ENCODE results near the gene ANKZF1.
"Not testable (repeated sequence)": the region's sequence is repeated elsewhere in the genome, so short reads cannot be mapped to it uniquely, and the experiment has no call there.

Gene ANKZF1

DNA sequence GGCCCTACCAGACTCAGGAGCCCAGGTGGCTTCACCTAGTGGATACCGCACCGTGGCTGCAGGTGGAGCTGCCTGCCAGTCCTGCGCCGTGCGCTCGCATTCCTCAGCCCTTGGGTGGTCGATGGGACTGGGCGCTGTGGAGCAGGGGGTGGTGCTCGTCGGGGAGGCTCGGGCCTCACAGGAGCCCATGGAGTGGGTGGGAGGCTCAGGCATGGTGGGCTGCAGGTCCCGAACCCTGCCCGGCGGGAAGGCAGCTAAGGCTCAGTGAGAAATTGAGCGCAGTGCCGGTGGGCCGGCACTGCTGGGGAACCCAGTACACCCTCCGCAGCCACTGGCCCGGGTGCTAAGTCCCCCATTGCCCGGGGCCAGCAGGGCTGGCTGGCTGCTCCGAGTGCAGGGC is 28.3 kb upstream of the ANKZF1 start:
- H3K36me3 Mint-ChIP-seq (ENCODE audit: insufficient read depth); ATAC-seq (replicated peaks); H3K9me3 Mint-ChIP-seq; H3K4me3 Mint-ChIP-seq; DNase-seq; H3K27ac Mint-ChIP-seq: not testable (repeated sequence)
- Mint-ChIP-seq H3K4me1 (ENCODE audit: low read depth in 2 of 2) (peaks cover 13 to 19% of the 10 kb centered on the region in 2 donors), H3K27me3 (peaks cover 11 to 13% of the 10 kb centered on the region in 2 donors)

- ATAC-seq (replicated peaks) (no peak), DNase-seq (no peak)
- H3K27me3 Mint-ChIP-seq, result peaks cover under 1 to 3% of the 10 kb centered on the region in 2 donors
- H3K36me3 Mint-ChIP-seq (ENCODE audit: insufficient read depth), result peaks cover 22% of the 10 kb centered on the region
- H3K27ac Mint-ChIP-seq, result peak overlapping the region in 1 of 2 donors; percentile 62
- no peak overlapping the region for H3K4me3 Mint-ChIP-seq
- no peaks in the 10 kb centered on the region for H3K9me3 Mint-ChIP-seq
- H3K4me1 Mint-ChIP-seq (ENCODE audit: low read depth in 2 of 2), result peaks cover 16 to 19% of the 10 kb centered on the region in 2 donors
Observed at GRCh38 chr2:219204425-219205164, 25.0 kb upstream of the ANKZF1 start.

- no peaks in the 10 kb centered on the region for H3K9me3 Mint-ChIP-seq
- H3K27me3 Mint-ChIP-seq, result no peaks in the 10 kb centered on the region
- H3K4me1 Mint-ChIP-seq (ENCODE audit: low read depth in 2 of 2), result peaks cover 16 to 19% of the 10 kb centered on the region in 2 donors
- DNase-seq, result no peak
- H3K27ac Mint-ChIP-seq, result peak overlapping the region; percentile 62 to 90
- peak overlapping the region; percentile 27 to 78 for H3K4me3 Mint-ChIP-seq
- H3K36me3 Mint-ChIP-seq (ENCODE audit: insufficient read depth), result peaks cover 22% of the 10 kb centered on the region
- ATAC-seq (replicated peaks), result no peak
Observed at GRCh38 chr2:219205165-219205538, 24.5 kb upstream of the ANKZF1 start.

- Mint-ChIP-seq H3K27me3 (no peaks in the 10 kb centered on the region), H3K4me1 (ENCODE audit: low read depth in 2 of 2) (peaks cover 15 to 16% of the 10 kb centered on the region in 2 donors), H3K27ac (peak overlapping the region; percentile 90 to 94), H3K4me3 (peak overlapping the region; percentile 78 to 83), H3K36me3 (ENCODE audit: insufficient read depth) (peaks cover 20% of the 10 kb centered on the region), H3K9me3 (no peaks in the 10 kb centered on the region)
- DNase-seq, result no peak
- no peak for ATAC-seq (replicated peaks)
Observed at GRCh38 chr2:219205981-219206327, 23.7 kb upstream of the ANKZF1 start.

- H3K4me3 Mint-ChIP-seq, result peak within 1 kb of the TSS; percentile 78 to 83
- DNase-seq (peak; percentile 94 to 96 (median 94)), ATAC-seq (replicated peaks) (peak; percentile 94)
- H3K27ac Mint-ChIP-seq, result peak within 1 kb of the TSS; percentile 90 to 94
- no peaks in the 10 kb centered on the region for H3K9me3 Mint-ChIP-seq
- H3K27me3 Mint-ChIP-seq, result no peaks in the 10 kb centered on the region
- peaks cover 20% of the 10 kb centered on the region for H3K36me3 Mint-ChIP-seq (ENCODE audit: insufficient read depth)
- H3K4me1 Mint-ChIP-seq (ENCODE audit: low read depth in 2 of 2), result peaks cover 18 to 22% of the 10 kb centered on the region in 2 donors
Observed at GRCh38 chr2:219206328-219207133, 23.1 kb upstream of the ANKZF1 start, which contains the start of gene ZFAND2B. ZFAND2B (plus strand) TSS chr2:219206782; CDS start chr2:219206988, 206 bp downstream.

DNA sequence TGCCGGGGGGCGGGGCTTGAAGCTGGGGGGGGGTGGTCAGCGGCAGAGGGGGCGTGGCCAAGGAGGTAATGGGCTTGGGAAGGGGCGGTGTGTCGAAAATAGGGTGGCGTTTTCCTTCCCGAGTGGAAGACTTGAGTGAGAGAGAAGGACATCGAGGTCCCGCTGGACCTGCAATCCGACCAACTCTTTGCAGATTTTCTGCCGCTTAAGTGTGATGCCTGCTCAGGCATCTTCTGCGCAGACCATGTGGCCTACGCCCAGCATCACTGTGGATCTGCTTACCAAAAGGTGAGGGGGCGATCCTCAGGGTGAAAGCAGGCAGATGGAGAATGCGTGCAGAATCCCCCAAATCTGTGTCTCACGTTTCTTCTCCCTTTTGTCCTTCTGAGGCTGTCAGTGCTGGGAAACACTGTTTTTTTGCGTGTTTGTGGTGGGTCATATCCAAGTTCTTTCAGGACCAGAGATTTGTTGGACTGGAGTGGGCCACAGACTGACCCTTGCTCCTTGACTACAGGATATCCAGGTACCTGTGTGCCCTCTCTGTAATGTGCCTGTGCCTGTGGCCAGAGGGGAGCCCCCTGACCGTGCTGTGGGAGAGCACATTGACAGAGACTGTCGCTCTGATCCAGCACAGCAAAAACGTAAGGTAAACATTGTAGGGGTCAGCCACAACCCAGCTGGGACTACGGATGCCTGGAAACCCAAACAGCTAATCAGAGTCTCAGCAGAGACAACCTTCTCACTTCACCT is 22.3 kb upstream of the ANKZF1 start:
- H3K27me3 Mint-ChIP-seq, result no peaks in the 10 kb centered on the region
- H3K27ac Mint-ChIP-seq, result peak overlapping the region in 1 of 2 donors; percentile 90
- DNase-seq, result no peak
- H3K36me3 Mint-ChIP-seq (ENCODE audit: insufficient read depth), result peaks cover 20% of the 10 kb centered on the region
- no peak for ATAC-seq (replicated peaks)
- H3K4me1 Mint-ChIP-seq (ENCODE audit: low read depth in 2 of 2), result peaks cover 19 to 24% of the 10 kb centered on the region in 2 donors
- H3K9me3 Mint-ChIP-seq, result no peaks in the 10 kb centered on the region
- peak overlapping the region; percentile 78 to 83 for H3K4me3 Mint-ChIP-seq

DNA sequence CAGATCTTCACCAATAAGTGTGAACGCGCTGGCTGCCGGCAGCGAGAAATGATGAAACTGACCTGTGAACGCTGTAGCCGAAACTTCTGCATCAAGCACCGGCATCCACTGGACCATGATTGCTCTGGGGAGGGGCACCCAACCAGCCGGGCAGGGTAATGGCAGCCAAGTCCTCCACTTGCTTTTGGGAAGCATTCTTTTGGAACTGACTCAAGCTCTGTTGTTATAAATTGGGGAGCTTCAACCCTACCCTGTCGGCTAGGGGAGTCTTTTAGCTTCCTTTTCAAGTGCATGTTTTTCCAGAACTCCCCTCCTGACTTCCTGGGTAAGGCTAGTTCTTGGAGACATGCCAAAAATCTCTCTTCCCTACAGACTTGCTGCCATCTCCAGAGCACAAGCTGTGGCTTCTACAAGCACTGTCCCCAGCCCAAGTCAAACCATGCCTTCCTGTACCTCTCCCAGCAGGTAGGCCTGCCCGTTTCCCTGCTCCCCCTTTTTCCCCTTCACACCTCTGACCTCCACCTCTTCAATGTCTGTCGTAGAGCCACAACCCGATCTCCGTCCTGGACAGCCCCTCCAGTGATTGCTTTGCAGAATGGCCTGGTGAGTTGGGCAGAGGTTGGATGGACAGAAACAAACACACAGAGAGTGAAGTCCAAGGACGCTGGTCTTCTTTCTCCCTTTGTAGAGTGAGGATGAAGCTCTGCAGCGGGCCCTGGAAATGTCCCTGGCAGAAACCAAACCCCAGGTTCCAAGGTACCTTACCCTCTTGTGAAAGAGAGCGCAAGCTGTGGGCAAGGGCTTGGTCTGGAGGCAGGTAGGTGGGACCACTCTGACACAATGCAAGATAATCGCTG is 21.5 kb upstream of the ANKZF1 start:
- no peak for DNase-seq
- Mint-ChIP-seq H3K4me3 (peak overlapping the region; percentile 74 to 78), H3K9me3 (no peaks in the 10 kb centered on the region), H3K27ac (peak overlapping the region; percentile 6 to 90), H3K27me3 (no peaks in the 10 kb centered on the region), H3K4me1 (ENCODE audit: low read depth in 2 of 2) (peaks cover 19 to 25% of the 10 kb centered on the region in 2 donors), H3K36me3 (ENCODE audit: insufficient read depth) (peaks cover 20% of the 10 kb centered on the region)
- no peak for ATAC-seq (replicated peaks)

- Mint-ChIP-seq H3K4me3 (peak overlapping the region in 1 of 2 donors; percentile 8), H3K9me3 (no peaks in the 10 kb centered on the region), H3K4me1 (ENCODE audit: low read depth in 2 of 2) (peaks cover 19 to 25% of the 10 kb centered on the region in 2 donors), H3K27me3 (no peaks in the 10 kb centered on the region), H3K27ac (peak overlapping the region; percentile 71 to 85), H3K36me3 (ENCODE audit: insufficient read depth) (peaks cover 20% of the 10 kb centered on the region)
- DNase-seq (no peak), ATAC-seq (replicated peaks) (no peak)
Observed at GRCh38 chr2:219209236-219210195, 20.1 kb upstream of the ANKZF1 start.

DNA sequence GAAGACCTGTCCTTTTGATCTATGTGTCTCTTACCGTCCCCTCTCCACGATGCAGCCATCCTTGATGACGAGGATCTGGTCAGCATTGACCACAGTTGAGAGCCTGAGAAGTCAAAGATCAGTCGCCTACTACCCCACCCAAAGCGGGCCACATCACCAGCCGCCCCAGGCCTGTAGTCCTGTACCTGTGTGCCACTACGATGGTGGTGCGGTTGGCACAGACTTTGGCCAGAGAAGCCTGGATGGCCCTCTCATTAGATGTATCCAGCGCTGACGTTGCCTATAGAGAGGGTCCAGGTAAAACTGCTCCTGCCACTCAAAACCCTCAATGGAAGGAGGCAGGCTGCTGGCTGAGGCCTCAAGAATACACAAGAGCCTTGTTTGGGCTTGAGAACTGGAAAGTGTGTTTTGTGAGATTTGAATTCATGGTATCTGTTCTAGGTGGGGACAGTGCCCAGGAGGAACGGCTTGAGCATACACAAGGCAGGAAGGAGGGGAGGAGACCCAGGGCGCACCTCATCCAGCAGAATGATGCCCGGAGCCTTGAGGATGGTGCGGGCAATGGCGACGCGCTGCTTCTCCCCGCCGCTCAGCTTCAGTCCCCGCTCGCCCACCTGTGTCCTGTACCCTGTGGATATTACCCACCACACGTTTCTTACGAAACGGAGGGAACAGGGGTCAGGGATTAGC is 19.3 kb upstream of the ANKZF1 start:
- DNase-seq (no peak), ATAC-seq (replicated peaks) (no peak)
- no peaks in the 10 kb centered on the region for H3K9me3 Mint-ChIP-seq
- peak overlapping the region in 1 of 2 donors; percentile 8 for H3K4me3 Mint-ChIP-seq
- no peaks in the 10 kb centered on the region for H3K27me3 Mint-ChIP-seq
- peaks cover 20% of the 10 kb centered on the region for H3K36me3 Mint-ChIP-seq (ENCODE audit: insufficient read depth)
- peak overlapping the region; percentile 51 to 71 for H3K27ac Mint-ChIP-seq
- peaks cover 19 to 25% of the 10 kb centered on the region in 2 donors for H3K4me1 Mint-ChIP-seq (ENCODE audit: low read depth in 2 of 2)

DNA sequence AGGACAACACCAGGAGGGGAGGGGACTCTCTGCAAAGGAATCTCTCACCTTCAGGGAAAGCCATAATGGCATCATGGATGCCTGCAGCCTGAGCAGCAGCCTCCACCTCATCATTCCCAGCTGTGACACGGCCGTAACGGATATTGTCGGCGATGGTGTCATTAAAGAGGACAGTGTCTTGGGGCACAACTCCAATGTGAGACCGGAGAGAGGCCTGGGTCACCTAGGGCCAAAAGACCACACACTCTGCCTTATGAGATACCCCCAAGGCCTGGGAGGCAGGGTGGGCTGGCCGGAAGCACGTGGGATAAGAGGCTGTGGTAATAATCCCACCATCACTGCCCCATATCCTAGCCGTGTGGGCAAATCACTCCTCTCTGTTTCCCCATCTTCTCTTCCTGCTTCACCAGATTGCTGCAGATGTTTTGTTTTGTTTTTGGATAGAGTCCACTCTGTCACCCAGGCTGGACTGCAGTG is 18.7 kb upstream of the ANKZF1 start:
- Mint-ChIP-seq H3K9me3 (no peaks in the 10 kb centered on the region), H3K27ac (peak overlapping the region; percentile 95), H3K27me3 (no peaks in the 10 kb centered on the region), H3K4me1 (ENCODE audit: low read depth in 2 of 2) (peaks cover 18 to 25% of the 10 kb centered on the region in 2 donors), H3K4me3 (peak overlapping the region; percentile 70 to 72), H3K36me3 (ENCODE audit: insufficient read depth) (peaks cover 20% of the 10 kb centered on the region)
- DNase-seq (no peak), ATAC-seq (replicated peaks) (no peak)

GRCh38 chr2:219213026-219213415 is 16.6 kb upstream of the ANKZF1 start:
- ATAC-seq (replicated peaks), result no peak
- no peak for DNase-seq
- H3K27ac Mint-ChIP-seq, result peak overlapping the region in 1 of 2 donors; percentile 68
- H3K4me3 Mint-ChIP-seq, result no peak overlapping the region
- H3K9me3 Mint-ChIP-seq, result no peaks in the 10 kb centered on the region
- peaks cover 20 to 24% of the 10 kb centered on the region in 2 donors for H3K4me1 Mint-ChIP-seq (ENCODE audit: low read depth in 2 of 2)
- H3K27me3 Mint-ChIP-seq, result no peaks in the 10 kb centered on the region
- H3K36me3 Mint-ChIP-seq (ENCODE audit: insufficient read depth), result peaks cover 21% of the 10 kb centered on the region
